GM13976 (cell line): Measurements from ENCODE around the gene NEIL1.
"Not testable (repeated sequence)": the region's sequence is repeated elsewhere in the genome, so short reads cannot be mapped to it uniquely, and the experiment has no call there.

Experiments
- DNase-seq: peaks from one replicate; pipeline ENCODE4 v3.0.0; 2012; ENCODE audit warnings: low spot score
- in situ Hi-C: fragments of 300-500 bp; cut with MboI; formaldehyde crosslinking; loops from one replicate; pipeline ENCODE4 v1.12.0; 2022; ENCODE audit warnings: low sequenced_read_pairs, mixed read lengths, inconsistent platforms; ENCODE audit not compliant: unreplicated experiment
- TF ChIP-seq, protein P1 (sequence below): IDR thresholded peaks from 2 replicates; pipeline ENCODE4 v1.5.1; 2012; ENCODE audit warnings: borderline replicate concordance, mild to moderate bottlenecking; ENCODE audit not compliant: insufficient read depth; ENCODE audit errors: extremely low read depth, missing control alignments, control extremely low read depth

Gene NEIL1

DNA sequence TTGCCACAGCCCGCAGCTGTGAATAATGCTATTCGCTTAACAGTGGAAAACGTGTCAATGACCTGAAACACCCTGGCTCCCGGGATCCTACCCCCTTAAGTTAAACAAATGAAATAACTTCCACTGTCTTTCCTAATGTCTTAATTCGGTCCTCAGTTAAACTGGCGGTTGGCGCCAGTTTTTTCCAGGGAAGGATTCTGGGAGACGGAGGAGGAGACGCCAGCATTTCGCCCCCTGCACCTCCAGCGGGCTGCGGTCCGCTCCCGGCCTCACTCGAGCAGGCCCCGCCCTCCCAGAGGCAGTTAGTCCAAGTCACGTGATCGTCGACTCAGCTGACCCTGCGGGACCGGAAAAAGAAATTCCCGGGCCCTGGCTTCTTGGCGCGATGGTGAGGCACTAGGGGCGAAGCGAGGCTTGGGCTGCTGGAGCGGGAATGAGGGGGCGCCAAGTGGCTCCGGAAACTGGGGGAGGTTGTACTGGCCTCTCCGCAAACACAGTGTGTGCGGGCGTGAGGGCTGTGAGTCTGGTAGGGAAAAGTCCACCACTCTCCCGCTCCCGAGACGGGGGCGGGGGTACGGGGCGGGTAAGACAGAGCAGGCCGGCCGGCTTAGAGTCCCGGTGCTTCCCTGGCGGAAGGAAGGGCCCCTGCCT is 11.0 kb upstream of the NEIL1 start, which contains the start of gene COMMD4:
TSS of gene COMMD4 (plus strand) at position 359 of the 651 bp plus-strand sequence. CDS start at position 386, 27 bp downstream.
- TF ChIP-seq, protein P1, sequence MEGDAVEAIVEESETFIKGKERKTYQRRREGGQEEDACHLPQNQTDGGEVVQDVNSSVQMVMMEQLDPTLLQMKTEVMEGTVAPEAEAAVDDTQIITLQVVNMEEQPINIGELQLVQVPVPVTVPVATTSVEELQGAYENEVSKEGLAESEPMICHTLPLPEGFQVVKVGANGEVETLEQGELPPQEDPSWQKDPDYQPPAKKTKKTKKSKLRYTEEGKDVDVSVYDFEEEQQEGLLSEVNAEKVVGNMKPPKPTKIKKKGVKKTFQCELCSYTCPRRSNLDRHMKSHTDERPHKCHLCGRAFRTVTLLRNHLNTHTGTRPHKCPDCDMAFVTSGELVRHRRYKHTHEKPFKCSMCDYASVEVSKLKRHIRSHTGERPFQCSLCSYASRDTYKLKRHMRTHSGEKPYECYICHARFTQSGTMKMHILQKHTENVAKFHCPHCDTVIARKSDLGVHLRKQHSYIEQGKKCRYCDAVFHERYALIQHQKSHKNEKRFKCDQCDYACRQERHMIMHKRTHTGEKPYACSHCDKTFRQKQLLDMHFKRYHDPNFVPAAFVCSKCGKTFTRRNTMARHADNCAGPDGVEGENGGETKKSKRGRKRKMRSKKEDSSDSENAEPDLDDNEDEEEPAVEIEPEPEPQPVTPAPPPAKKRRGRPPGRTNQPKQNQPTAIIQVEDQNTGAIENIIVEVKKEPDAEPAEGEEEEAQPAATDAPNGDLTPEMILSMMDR, result no peak
- DNase-seq, result peak; percentile 79
- in situ Hi-C loops, result no loop called here

DNA sequence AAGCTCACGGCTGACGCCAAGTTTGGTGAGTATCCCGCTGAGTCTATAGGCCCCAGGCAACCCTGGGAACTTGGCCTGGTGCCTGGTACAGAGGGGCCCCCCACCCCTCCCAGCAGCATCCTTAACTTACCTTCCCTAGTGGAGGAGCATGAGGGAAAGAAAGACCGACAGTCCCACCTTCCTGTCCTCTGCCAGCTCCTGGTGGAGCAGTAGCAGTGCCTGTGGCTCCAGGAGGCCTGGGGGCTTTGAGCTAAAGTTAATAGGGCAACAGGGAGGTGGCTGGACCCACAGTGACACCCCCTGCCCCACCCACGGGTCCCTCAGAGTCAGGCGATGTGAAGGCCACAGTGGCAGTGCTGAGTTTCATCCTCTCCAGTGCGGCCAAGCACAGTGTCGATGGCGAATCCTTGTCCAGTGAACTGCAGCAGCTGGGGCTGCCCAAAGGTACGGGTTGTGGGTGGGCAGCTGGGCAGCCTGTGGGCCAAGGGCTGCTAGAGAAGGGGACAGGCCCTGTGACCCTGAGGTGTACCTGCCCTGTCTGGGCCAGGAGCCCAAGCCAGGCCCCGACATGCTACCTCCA is 8.1 kb upstream of the NEIL1 start:
- TF ChIP-seq, protein P1, result no peak
- in situ Hi-C loops, result no loop called here
- DNase-seq, result no peak

DNA sequence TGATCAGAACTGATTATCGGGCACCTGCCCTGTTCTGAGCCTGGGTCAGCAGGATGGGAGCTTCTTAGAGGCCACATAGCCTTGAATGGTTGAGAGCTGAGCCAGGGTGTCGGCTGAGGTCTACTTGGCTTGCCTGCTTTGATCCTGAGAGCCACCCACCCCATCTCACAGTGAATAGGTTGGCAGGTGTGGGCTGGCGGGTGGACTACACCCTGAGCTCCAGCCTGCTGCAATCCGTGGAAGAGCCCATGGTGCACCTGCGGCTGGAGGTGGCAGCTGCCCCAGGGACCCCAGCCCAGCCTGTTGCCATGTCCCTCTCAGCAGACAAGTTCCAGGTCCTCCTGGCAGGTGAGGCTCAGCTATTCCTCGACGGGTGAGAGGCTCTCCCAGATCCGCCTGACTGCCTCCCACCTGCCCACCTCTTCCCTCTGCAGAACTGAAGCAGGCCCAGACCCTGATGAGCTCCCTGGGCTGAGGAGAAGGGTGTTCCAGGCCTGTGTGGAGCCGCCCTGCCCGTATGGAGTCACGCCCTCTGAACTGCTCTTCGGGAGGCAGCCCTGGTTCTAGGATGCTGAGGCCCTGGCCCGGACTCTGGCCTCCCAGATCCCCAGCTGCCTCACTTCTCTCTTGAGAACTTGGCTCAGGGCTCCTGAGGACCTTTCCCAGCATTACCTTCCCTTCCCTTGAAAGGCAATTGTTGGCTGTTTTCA is 7.2 kb upstream of the NEIL1 start:
- no peak for DNase-seq
- TF ChIP-seq, protein P1, result no peak
- in situ Hi-C loops, result no loop called here

DNA sequence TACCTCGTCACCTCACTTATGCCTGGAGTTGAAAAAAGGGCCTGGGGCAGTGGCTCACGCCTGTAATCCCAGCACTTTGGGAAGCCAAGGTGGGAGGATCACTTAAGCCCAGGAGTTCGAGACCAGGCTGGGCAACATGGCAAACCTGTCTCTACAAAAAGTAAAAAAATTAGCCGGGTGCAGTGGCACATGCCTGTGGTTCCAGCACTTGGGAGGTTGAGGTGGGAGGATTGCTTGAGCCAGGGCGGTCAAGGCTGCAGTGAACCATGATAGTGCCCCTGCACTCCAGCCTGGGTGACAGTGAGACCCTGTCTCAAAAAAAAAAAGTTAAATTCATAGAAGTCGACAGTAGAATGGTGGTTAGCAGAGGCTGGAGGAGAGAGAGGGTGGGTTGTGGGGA is 4.6 kb upstream of the NEIL1 start:
- in situ Hi-C loops, result no loop called here
- DNase-seq, result no peak
- TF ChIP-seq, protein P1, result no peak

DNA sequence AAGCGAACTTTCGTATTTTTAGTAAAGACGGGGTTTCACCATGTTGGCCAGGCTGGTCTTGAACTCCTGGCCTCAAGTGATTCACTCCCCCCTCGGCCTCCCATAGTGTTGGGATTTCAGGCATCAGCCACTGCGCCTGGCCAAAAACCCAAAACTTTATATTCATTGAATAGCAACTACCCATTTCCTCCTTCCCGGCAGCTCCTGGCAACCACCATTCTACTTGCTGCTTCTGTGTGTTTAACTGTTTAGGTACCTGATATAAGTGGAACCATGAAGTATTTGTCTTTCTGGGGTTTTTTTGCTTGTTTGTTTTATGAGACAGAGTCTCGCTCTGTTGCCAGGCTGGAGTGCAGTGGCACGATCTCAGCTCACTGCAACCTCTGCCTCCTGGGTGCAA is 2.9 kb upstream of the NEIL1 start:
- DNase-seq, in situ Hi-C loops: not testable (repeated sequence)

DNA sequence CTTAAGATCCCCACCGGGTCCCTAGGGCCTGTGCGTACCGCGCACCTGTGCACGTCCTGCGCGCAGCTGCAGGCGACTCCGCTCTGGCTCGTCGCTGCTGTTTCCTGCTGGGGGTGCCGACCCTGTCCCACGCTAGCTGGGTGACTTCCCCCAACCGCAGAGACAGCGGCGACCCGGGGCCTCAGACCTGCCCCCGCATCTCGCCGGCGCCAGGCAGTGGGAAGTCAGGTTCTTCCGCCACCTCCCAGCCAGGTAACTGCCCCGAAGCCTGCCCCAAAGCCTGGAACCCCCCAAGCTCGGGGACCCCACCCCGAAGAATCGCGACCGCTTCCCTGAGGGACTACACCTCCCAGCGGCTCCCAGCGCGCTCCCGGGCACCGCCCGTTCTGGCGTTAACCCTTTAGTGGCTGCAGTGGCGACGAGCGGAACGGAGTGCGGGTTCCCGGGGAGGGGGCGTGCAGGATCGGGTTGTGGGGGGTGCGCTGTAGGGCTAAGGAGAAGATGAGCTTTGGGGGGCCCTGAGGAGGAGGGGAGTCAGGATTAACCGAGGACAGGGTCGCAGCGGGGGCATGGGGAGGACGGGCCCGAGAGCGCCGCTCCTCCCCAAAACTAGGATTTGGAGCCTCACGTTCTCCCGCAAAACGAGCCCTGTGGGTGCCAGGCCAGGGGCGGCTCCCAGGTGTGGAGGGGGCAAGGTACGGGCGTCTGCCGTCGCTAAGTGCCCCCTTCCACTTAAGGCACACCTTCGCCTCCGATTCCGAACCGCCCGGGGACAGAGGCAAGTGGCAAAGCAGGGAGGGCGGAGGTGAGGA is 589 bp downstream of the NEIL1 start:
- DNase-seq, result peak; percentile 77
- in situ Hi-C loops, result no loop called here
- TF ChIP-seq, protein P1, result no peak
